H1 (cell line): Measurements from ENCODE around the gene TMEM30A. TPM values are rescaled to one million over a fixed set of nuclear protein-coding genes. Genes with fewer than 3 reads are reported as not detected.
A peak's percentile ranks its signal among the peaks of the same experiment; 100 is the strongest.

Experiments
- CTCF ChIA-PET: fragments of 300-600 bp; sonication (Branson Sonifier 250); formaldehyde crosslinking; loops from one replicate; lab custom pipeline; 2021; ENCODE audit not compliant: partially characterized antibody; lab: Charles Lee
- POLR2A ChIA-PET: fragments of 300-600 bp; sonication (Branson Sonifier 250); formaldehyde crosslinking; loops from one replicate; lab custom pipeline; 2021; ENCODE audit warnings: inconsistent platforms; ENCODE audit not compliant: partially characterized antibody; lab: Charles Lee
- DNase-seq, 2 experiments: peaks; one replicate each; pipeline versions ENCODE4 v3.0.0 to v3.0.0-alpha.2; 2010 to 2022; ENCODE audit warnings: low spot score in 2 of 2, low read depth in 1 of 2, mixed read lengths in 1 of 2
- FAIRE-seq: peaks from 2 replicates; lab custom pipeline; 2011; peaks lifted over from hg19 to GRCh38; lab: Jason Lieb, UNC
- H2AFZ ChIP-seq: 2 replicates; pipeline ENCODE4 v1.8.1; 2012; ENCODE audit warnings: low read length, inconsistent platforms
- H2AK5ac ChIP-seq: 2 replicates; pipeline ENCODE4 v1.6.1; 2013; ENCODE audit warnings: low read depth, low read length
- H2BK120ac ChIP-seq: replicated peaks from 2 replicates; pipeline ENCODE3; 2013; ENCODE audit warnings: low read depth, low read length, inconsistent platforms
- H2BK12ac ChIP-seq: 2 replicates; pipeline ENCODE4 v1.6.1; 2013; ENCODE audit warnings: low read depth, low read length
- H2BK15ac ChIP-seq: 2 replicates; pipeline ENCODE4 v1.6.1; 2013; ENCODE audit warnings: low read length
- H2BK20ac ChIP-seq: 2 replicates; pipeline ENCODE4 v1.6.1; 2013; ENCODE audit warnings: low read length
- H2BK5ac ChIP-seq: 2 replicates; pipeline ENCODE4 v1.6.1; 2013; ENCODE audit warnings: low read depth, low read length
- H3K14ac ChIP-seq: 2 replicates; pipeline ENCODE4 v1.6.1; 2013; ENCODE audit warnings: inconsistent platforms; ENCODE audit not compliant: insufficient read length
- H3K18ac ChIP-seq: 2 replicates; pipeline ENCODE4 v1.6.1; 2013; ENCODE audit warnings: low read length; ENCODE audit errors: extremely low read depth
- H3K23ac ChIP-seq: 2 replicates; pipeline ENCODE4 v1.6.1; 2013; ENCODE audit warnings: inconsistent platforms; ENCODE audit not compliant: insufficient read length
- H3K23me2 ChIP-seq: 2 replicates; pipeline ENCODE4 v1.6.1; 2013; ENCODE audit warnings: low read depth, low read length
- H3K27ac ChIP-seq: 2 replicates; pipeline ENCODE4 v1.6.1; 2011; ENCODE audit warnings: low read depth, low read length, inconsistent platforms
- H3K27me3 ChIP-seq, 4 experiments: replicated peaks in 1 of 4; 1 replicate in 1 of 4; 2 replicates in 3 of 4; pipeline versions ENCODE4 v1.6.1 to v1.8.1; 2011 to 2013; ENCODE audit warnings: low read length in 3 of 4, mild to moderate bottlenecking in 3 of 4, inconsistent platforms in 2 of 4, mixed read lengths in 2 of 4, moderate library complexity in 1 of 4; ENCODE audit not compliant: control insufficient read depth in 3 of 4, insufficient read depth in 3 of 4; ENCODE audit errors: extremely low read depth in 1 of 4
- H3K36me3 ChIP-seq, 4 experiments: 2 replicates each; pipeline versions ENCODE4 v1.6.1 to v1.8.1; 2011 to 2013; ENCODE audit warnings: mild to moderate bottlenecking in 4 of 4, low read length in 3 of 4, moderate library complexity in 2 of 4, control low read depth in 1 of 4, inconsistent platforms in 1 of 4; ENCODE audit not compliant: insufficient read depth in 4 of 4, control insufficient read depth in 2 of 4
- H3K4ac ChIP-seq: replicated peaks from 2 replicates; pipeline ENCODE3; 2013; ENCODE audit warnings: low read length, low read depth, mixed read lengths, inconsistent platforms; ENCODE audit not compliant: insufficient read length
- H3K4me1 ChIP-seq, 4 experiments: replicated peaks in 1 of 4; 1 replicate in 1 of 4; 2 replicates in 3 of 4; pipeline versions ENCODE4 v1.6.1 to v1.8.1; 2011 to 2013; ENCODE audit warnings: low read length in 3 of 4, inconsistent platforms in 2 of 4, mixed read lengths in 1 of 4; ENCODE audit not compliant: insufficient read depth in 4 of 4, control insufficient read depth in 3 of 4
- H3K4me2 ChIP-seq, 2 experiments: 2 replicates each; pipeline versions ENCODE4 v1.6.1 to v1.8.1; 2011 to 2013; ENCODE audit warnings: low read depth in 2 of 2, low read length in 2 of 2, control low read depth in 1 of 2, inconsistent platforms in 1 of 2, mild to moderate bottlenecking in 1 of 2; ENCODE audit not compliant: insufficient read depth in 1 of 2
- H3K4me3 ChIP-seq, 4 experiments: fragments of 200-600, 300-600 bp in 1 of 4; sonication (generic), shearing (Covaris generic), sonication (Bioruptor Twin) in 1 of 4; 2 replicates each; pipeline versions ENCODE4 v1.5.1 to v1.8.1; 2011 to 2016; ENCODE audit warnings: low read length in 4 of 4, low read depth in 3 of 4, control low read depth in 2 of 4, inconsistent platforms in 2 of 4, mild to moderate bottlenecking in 2 of 4, mixed read lengths in 1 of 4, moderate library complexity in 1 of 4; ENCODE audit not compliant: insufficient read depth in 2 of 4; ENCODE audit errors: extremely low read depth in 1 of 4
- H3K56ac ChIP-seq: replicated peaks from 2 replicates; pipeline ENCODE3; 2013; ENCODE audit warnings: low read depth, mild to moderate bottlenecking, mixed read lengths, low read length, inconsistent platforms; ENCODE audit not compliant: insufficient read length
- H3K79me1 ChIP-seq: 2 replicates; pipeline ENCODE4 v1.6.1; 2013; ENCODE audit warnings: low read depth, low read length, control low read depth
- H3K79me2 ChIP-seq, 2 experiments: 2 replicates each; pipeline versions ENCODE4 v1.6.1 to v1.8.1; 2012 to 2013; ENCODE audit warnings: low read length in 2 of 2, mild to moderate bottlenecking in 2 of 2, inconsistent platforms in 1 of 2; ENCODE audit not compliant: insufficient read depth in 2 of 2, control insufficient read depth in 1 of 2
- H3K9ac ChIP-seq, 4 experiments: replicated peaks in 1 of 4; 1 replicate in 1 of 4; 2 replicates in 3 of 4; pipeline versions ENCODE4 v1.6.1 to v1.8.1; 2011 to 2013; ENCODE audit warnings: low read depth in 3 of 4, low read length in 3 of 4, control low read depth in 2 of 4, mild to moderate bottlenecking in 2 of 4, moderate library complexity in 2 of 4, inconsistent platforms in 1 of 4; ENCODE audit errors: extremely low read depth in 1 of 4
- H3K9me3 ChIP-seq, 2 experiments: 2 replicates each; pipeline versions ENCODE4 v1.6.1 to v1.8.1; 2012 to 2013; ENCODE audit warnings: mild to moderate bottlenecking in 2 of 2, moderate library complexity in 2 of 2, control low read depth in 1 of 2, inconsistent platforms in 1 of 2, low read depth in 1 of 2, low read length in 1 of 2, mixed read lengths in 1 of 2; ENCODE audit not compliant: insufficient read depth in 2 of 2
- H4K20me1 ChIP-seq, 2 experiments: replicated peaks in 1 of 2; 2 replicates each; pipeline versions ENCODE3 to v1.8.1; 2011 to 2013; ENCODE audit warnings: inconsistent platforms in 2 of 2, low read length in 2 of 2, mild to moderate bottlenecking in 1 of 2; ENCODE audit not compliant: insufficient read depth in 2 of 2, control insufficient read depth in 1 of 2
- H4K5ac ChIP-seq: 2 replicates; pipeline ENCODE4 v1.6.1; 2013; ENCODE audit warnings: low read length, low read depth, mixed read lengths, inconsistent platforms; ENCODE audit not compliant: insufficient read length
- H4K8ac ChIP-seq: 2 replicates; pipeline ENCODE4 v1.8.0; 2013; ENCODE audit warnings: mild to moderate bottlenecking, moderate library complexity, low read length, inconsistent platforms; ENCODE audit not compliant: insufficient read depth; ENCODE audit errors: extremely low read depth
- H4K91ac ChIP-seq: replicated peaks from 2 replicates; pipeline ENCODE3; 2013; ENCODE audit warnings: low read length, mixed read lengths, inconsistent platforms; ENCODE audit not compliant: insufficient read length
- BACH1 ChIP-seq: IDR thresholded peaks from 2 replicates; pipeline ENCODE4 v1.6.1; 2012; ENCODE audit warnings: low read length, improper control_type of control experiment
- CEBPB ChIP-seq: IDR thresholded peaks from 2 replicates; pipeline ENCODE4 v1.6.1; 2012; ENCODE audit warnings: low read depth, low read length
- CTBP2 ChIP-seq: IDR thresholded peaks from 2 replicates; pipeline ENCODE4 v1.7.0; 2011; ENCODE audit warnings: borderline replicate concordance, mild to moderate bottlenecking, moderate library complexity, mixed read lengths, low read length; ENCODE audit not compliant: insufficient read depth, insufficient read length
- FOSL1 ChIP-seq: IDR thresholded peaks from 2 replicates; pipeline ENCODE4 v1.6.1; 2011; ENCODE audit warnings: mild to moderate bottlenecking, low read depth, low read length, moderate library complexity; ENCODE audit not compliant: insufficient read depth
- HDAC2 ChIP-seq, 2 experiments: fragments of 300-600 bp in 1 of 2; sonication (generic) in 1 of 2; IDR thresholded peaks; 2 replicates each; pipeline ENCODE4 v1.6.1; 2011 to 2012; ENCODE audit warnings: low read depth in 2 of 2, low read length in 2 of 2, mild to moderate bottlenecking in 2 of 2, moderate library complexity in 2 of 2, borderline replicate concordance in 1 of 2, inconsistent platforms in 1 of 2
- MAX ChIP-seq: IDR thresholded peaks from 2 replicates; pipeline ENCODE4 v1.6.1; 2012; ENCODE audit warnings: inconsistent platforms
- NRF1 ChIP-seq: IDR thresholded peaks from 2 replicates; pipeline ENCODE4 v1.6.1; 2011; ENCODE audit warnings: mild to moderate bottlenecking, low read depth, low read length, improper control_type of control experiment
- PHF8 ChIP-seq: fragments of 200-600 bp; sonication (generic); conservative IDR thresholded peaks from 2 replicates; pipeline ENCODE4 v1.7.1; 2012; ENCODE audit warnings: low read depth, mild to moderate bottlenecking, inconsistent platforms, low read length, moderate library complexity
- POU5F1 ChIP-seq: IDR thresholded peaks from 2 replicates; pipeline ENCODE4 v1.6.1; 2011; ENCODE audit warnings: low read depth, mild to moderate bottlenecking, low read length, moderate library complexity
- RAD21 ChIP-seq, 2 experiments: IDR thresholded peaks in 1 of 2; conservative IDR thresholded peaks in 1 of 2; 2 replicates each; pipeline ENCODE4 v1.6.1; 2011; ENCODE audit warnings: low read depth in 2 of 2, low read length in 2 of 2, improper control_type of control experiment in 1 of 2, inconsistent platforms in 1 of 2, mild to moderate bottlenecking in 1 of 2, moderate library complexity in 1 of 2
- RNF2 ChIP-seq: fragments of 200-900, 300-1000 bp; sonication (generic); IDR thresholded peaks from 2 replicates; pipeline ENCODE4 v1.7.1; 2016; ENCODE audit warnings: borderline replicate concordance, low read depth, mild to moderate bottlenecking, antibody characterized with exemption, low read length; ENCODE audit not compliant: poor library complexity, severe bottlenecking; ENCODE audit errors: missing control alignments
- SIRT6 ChIP-seq: IDR thresholded peaks from one replicate; pipeline ENCODE4 v1.7.1; 2012; ENCODE audit warnings: low read length, inconsistent platforms
- WGBS, 2 experiments: shearing (Covaris generic) in 1 of 2; methylation state at CpG; one replicate each; pipeline versions ENCODE4 v1.1.6 to v1.1.7; 2013 to 2015; ENCODE audit warnings: low lambda C conversion rate in 2 of 2, mixed read lengths in 2 of 2, inconsistent platforms in 1 of 2, low coverage in 1 of 2, missing lambda C conversion rate in 1 of 2; ENCODE audit not compliant: insufficient replicate concordance in 2 of 2, insufficient coverage in 1 of 2, insufficient read length in 1 of 2; ENCODE audit errors: extremely low coverage in 1 of 2, missing lambda C conversion rate in 1 of 2; 5-methylcytosine and 5-hydroxymethylcytosine counted together
- polyA plus RNA-seq, 7 experiments: library from polyadenylated mRNA; depleted of rRNA in 3 of 7; stranded (reverse) in 5 of 7; unstranded in 2 of 7; fragments of >200 nt in 5 of 7; fragments of 200-250 nt in 2 of 7; gene quantifications; 1 replicate in 5 of 7; 2 replicates in 1 of 7; 4 replicates in 1 of 7; pipeline versions ENCODE4 v1.2.1 to v1.2.3, GENCODE V29; 2011 to 2013; ENCODE audit warnings: missing spikeins in 2 of 7, mixed read lengths in 2 of 7
- total RNA-seq: library from RNA; stranded (reverse); fragmentation: NEBNext Ultra II Directional; extraction: Animal tissue kit (Norgen Biotek cat#: 25700); gene quantifications from 2 replicates; pipeline ENCODE4 v1.2.1, GENCODE V29; 2021

TMEM30A gene
- total and polyA plus RNA-seq, 2 of the 8 experiments (the other 6 are each of a cell fraction or from before 2014, with no cell fraction given) = 10.5 to 71.0 TPM

- DNase-seq (no peak), FAIRE-seq (no peak)
- H3K27ac ChIP-seq = no peak overlapping the region
- H2BK12ac ChIP-seq = no peak overlapping the region
- H4K91ac ChIP-seq = no peak overlapping the region
- H3K4ac ChIP-seq = no peak overlapping the region
- ChIA-PET CTCF (interaction anchor here (1.0 kb wide), 2 partner anchors 18 to 1474 kb away, joined by 4 to 5 read pairs; no protein-coding TSS in a partner anchor), POLR2A (interaction anchor here (0.7 kb wide), 1 partner anchor 432 kb away, joined by 3 read pairs; no protein-coding TSS in a partner anchor)
- H3K56ac ChIP-seq = no peak overlapping the region
- no peak overlapping the region for H3K9ac ChIP-seq
- H3K18ac ChIP-seq = no peak overlapping the region
- H2AK5ac ChIP-seq = no peak overlapping the region
- H3K79me1 ChIP-seq = no peaks in the 10 kb centered on the region
- no peak overlapping the region for H4K5ac ChIP-seq
- no peaks in the 10 kb centered on the region for H3K79me2 ChIP-seq
- 0% methylated on average over 1 of the region's 1 CpG; no CpG with 5 or more reads in 1 of the 2 experiments for WGBS, 2 experiments
- no peak overlapping the region for H3K23ac ChIP-seq
- H3K9me3 ChIP-seq = no peaks in the 10 kb centered on the region
- no peaks in the 10 kb centered on the region for H3K36me3 ChIP-seq
- no peak overlapping the region; a peak in 2 of 8 replicates for H3K4me3 ChIP-seq
- no peak overlapping the region for H2BK5ac ChIP-seq
- H3K23me2 ChIP-seq = peaks cover 3% of the 10 kb centered on the region; the same call in 1 of the 2 replicates
- no peak overlapping the region for H2BK120ac ChIP-seq
- no peak overlapping the region for H2BK15ac ChIP-seq
- H3K27me3 ChIP-seq = peaks cover 2 to 8% (median 7%) of the 10 kb centered on the region in 4 experiments
- no peak overlapping the region for H4K8ac ChIP-seq
- H3K14ac ChIP-seq = no peak overlapping the region
- no peak overlapping the region for H2BK20ac ChIP-seq
- peaks cover 3 to 12% (median 9%) of the 10 kb centered on the region in 4 experiments; a peak in 5 of 7 replicates for H3K4me1 ChIP-seq
- H3K4me2 ChIP-seq = peak overlapping the region; percentile 22 to 44; a peak in 2 of 4 replicates
- no peaks in the 10 kb centered on the region for H4K20me1 ChIP-seq
- no peak overlapping the region for H2AFZ ChIP-seq
- TF ChIP-seq RNF2 (no peak), CEBPB (no peak), POU5F1 (peak; percentile 49; the same call in 1 of the 2 replicates), MAX (no peak), HDAC2 (IDR thresholded peaks at IDR 0.05; ENCODE audit: borderline replicate concordance in 1 of 2, low read depth in 2 of 2, low read length in 2 of 2) (no peak), CTBP2 (no peak), NRF1 (no peak), PHF8 (no peak), FOSL1 (no peak), SIRT6 (no peak), RAD21 (IDR thresholded peaks at IDR 0.05 in 1 of 2, conservative IDR thresholded peaks at IDR 0.05 in 1 of 2; ENCODE audit: low read depth in 2 of 2, low read length in 2 of 2) (no peak), BACH1 (no peak)
Measured at GRCh38 chr6:75213112-75213511, 71.5 kb downstream of the TMEM30A start.
